GM21367 (cell line): ENCODE measurements around the gene TANGO6.

Source experiments
- ATAC-seq: cut with Tn5 transposase; IDR thresholded peaks from one replicate; pipeline ENCODE4 v1.9.1; 2021; ENCODE audit not compliant: unreplicated experiment

Gene TANGO6

DNA sequence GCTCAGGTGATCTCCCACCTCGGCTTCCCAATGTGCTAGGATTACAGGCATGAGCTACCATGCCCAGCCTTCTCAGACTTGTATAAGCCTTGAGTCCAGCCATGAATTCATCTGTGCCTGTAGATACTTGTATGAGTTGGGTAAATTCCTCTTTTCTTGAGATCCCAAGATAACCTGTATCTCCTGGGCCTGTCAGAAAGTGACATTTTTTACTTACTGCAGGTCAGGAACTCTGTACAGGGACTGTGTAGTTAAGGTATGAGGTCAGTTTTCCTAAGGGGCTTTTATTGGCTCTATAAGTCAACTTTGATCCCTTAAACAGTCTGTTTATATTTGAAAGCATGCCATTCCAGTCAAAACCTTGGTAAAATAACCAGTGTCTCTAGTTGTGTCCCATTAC lies 155.8 kb downstream of the TANGO6 start:
- ATAC-seq: no peak

DNA sequence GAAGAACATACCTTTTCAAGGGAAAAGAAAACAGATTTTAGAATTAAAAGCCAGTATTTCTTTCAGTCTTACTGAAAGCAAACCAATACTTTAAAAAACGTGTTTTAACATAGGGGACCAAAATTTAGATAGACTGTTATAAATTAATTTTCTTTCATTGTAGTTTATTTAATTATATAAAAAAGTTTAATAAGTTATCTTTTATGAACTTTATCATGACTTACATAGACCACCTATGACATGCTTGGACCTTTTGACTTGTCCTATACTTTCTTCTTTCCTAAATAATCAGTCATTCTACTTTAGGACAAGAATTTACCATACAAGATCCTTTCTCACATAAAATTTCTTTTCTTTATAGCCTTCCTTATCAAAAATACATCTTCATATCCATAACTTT lies 160.2 kb downstream of the TANGO6 start:
- no peak for ATAC-seq

DNA sequence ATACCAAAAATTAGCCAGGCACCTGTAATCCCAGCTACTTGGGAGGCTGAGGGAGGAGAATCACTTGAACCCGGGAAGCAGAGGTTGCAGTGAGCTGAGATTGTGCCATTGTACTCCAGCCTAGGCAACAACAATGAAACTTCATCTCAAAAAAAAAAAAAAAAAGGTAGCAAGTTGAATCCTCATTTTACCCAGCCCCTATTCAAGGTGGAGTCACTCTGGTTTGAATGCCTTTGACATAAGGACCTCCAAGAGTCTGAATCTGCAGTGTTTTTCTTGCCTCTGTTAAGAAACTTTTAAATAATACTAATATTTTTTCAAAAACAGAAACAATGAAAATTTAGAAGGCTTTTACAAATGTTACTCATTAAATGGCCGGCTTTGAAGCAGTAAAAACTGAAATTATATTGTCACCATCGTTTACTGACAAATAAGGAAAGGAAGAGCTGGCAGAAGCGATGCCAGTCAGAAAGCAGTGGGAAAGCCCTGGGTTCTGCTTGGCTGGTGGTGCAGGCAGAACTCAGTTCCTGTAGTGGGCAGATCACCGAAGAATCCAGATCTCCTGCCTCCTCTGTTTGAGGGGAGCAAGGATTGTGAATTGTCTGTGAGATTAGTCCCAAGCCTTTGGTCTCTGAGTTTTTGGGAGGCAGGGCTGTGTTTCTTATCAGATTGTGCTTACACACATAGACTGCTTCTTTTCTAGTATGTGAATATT lies 162.5 kb downstream of the TANGO6 start:
- no peak for ATAC-seq

DNA sequence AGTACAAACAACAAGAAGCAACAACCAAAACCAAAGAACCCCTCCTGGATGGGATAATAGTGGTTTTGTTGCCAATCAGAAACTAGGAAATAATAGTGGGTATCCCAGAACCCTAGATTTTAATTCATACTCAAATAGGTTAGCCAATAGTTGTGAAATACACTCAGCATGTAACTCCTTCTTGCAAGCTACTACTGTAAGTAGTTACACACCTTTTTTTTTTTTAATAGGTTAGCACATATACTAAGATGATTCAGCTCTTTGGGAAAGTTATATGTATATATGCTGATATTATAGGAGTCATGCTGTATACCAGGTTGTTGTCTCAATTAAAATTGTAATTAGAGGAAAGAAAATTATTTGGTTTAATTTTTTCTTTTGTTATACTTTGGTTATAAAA lies 169.6 kb downstream of the TANGO6 start:
- ATAC-seq: no peak

DNA sequence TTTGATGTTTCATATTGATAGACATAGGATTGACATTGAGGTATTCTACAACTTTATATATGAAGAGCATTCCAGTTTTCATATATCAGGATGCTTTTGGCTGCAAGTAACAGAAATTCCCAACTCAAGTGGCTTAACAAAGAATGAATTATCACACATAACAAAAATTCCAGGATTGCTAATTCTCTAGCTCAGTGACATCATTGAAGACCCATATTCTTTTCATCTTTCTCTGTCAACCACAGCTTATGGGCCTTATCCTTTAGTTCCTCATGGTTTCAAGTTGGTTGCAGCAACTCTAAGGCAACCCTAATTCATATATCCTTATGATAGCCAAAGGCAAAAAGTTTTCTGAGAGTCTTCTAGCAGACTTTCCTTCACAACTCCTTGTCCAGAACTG lies 170.7 kb downstream of the TANGO6 start:
- no peak for ATAC-seq

DNA sequence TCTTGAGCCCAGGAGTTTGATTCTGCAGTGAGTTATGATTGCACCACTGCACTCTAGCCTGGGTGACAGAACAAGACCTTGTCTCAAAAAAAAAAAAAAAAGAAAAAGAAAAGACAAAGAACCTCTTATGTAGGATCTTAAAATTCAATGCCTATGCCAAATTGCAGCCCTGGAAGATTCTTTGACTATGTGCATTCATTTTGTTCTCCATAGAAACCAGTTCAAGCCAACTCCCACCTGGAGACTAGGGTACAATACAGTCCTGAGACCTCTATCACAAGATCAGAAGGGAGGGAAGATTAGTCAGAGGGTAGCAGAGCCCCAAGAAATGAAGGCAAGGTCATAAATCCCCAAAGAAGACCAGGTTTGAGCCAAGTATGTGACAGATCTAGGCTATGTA lies 171.5 kb downstream of the TANGO6 start:
- no peak for ATAC-seq

DNA sequence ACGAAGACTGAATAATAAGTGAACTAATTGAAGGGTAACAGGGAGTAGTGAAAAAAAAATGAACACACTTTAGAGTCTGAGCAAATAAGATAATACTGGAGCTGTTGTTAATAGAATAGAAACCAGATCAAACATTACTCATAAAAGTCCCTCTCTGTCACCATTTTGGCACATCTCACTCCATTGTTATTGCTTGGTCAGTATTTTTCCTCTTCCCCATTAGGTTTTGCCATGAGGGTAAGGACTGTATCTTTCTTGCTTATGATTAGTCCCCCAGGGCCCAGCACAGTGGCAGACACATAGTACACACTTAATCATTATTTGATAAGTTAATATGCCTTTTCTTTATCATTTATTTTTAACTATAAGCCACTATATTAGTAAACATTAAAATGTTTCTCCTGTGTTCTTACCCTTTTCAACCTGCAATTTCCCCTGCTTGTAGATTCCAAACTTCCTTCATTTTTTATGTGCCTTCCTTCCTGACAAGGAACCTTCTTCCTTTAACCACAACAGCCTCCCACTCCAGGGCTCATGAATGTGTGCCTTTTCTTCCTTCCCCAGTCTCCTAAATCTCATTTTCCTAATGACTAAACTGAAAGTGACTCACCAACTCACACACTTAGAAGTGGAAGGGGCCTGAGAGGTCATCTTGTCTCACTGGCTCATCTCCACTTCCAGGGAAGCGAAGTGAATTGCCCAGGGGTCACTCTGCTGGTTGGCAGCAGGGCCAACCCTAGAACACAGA lies 173.9 kb downstream of the TANGO6 start:
- ATAC-seq: no peak

DNA sequence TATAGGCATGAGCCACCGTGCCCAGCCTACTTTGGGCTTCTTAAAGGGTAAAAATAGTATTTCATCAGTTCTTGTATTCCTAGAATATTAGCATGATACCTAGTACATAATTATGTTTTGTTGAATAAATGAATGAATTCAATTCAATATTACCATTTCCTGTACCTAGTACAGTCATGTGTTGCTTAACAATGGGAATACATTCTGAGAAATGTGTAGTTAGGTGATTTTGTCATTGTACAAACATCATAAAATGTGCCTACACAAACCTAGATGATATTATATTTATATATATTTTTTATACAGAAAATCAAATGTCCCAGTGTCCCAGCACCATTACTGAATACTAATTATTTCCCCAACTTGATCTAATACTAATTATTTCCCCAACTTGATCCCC lies 176.5 kb downstream of the TANGO6 start:
- no peak for ATAC-seq

DNA sequence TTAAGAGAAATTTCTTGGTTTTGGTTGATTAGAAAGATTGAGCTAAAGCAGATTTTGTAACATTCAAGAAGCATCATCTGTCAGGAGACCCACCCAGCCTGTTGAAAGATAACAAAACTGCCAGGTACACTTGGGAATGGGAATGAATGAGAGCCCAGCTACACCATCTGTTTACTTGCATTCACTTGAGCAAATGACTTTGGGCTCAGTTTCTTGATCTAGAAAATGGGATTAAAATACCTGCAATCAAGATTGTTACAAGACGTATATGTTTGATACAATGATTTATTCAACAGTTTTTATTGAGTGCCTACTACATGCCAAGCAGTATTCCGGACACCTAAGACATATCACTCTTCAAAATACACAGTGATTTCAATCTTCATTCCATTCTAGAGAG lies 185.8 kb downstream of the TANGO6 start:
- no peak for ATAC-seq

DNA sequence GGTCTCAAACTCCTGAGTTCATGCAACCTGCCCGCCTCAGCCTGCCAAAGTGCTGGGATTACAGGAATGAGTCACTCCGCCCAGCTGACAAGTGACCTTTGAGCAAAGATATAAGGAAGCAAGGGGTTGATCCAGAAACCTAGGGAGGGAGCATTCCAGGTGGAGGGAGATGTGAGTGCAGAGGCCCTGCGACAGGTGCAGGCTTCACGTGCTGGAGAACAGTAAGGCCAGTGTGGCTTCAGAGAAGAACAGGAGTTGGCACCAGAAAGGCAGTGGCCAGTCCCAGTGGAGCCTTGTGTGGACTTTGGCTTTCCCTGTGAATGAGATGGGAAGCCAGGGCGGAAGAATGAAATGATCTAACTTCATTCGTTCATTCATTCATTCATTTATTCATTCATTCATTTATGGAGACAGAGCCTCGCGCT lies 188.6 kb downstream of the TANGO6 start:
- no peak for ATAC-seq

DNA sequence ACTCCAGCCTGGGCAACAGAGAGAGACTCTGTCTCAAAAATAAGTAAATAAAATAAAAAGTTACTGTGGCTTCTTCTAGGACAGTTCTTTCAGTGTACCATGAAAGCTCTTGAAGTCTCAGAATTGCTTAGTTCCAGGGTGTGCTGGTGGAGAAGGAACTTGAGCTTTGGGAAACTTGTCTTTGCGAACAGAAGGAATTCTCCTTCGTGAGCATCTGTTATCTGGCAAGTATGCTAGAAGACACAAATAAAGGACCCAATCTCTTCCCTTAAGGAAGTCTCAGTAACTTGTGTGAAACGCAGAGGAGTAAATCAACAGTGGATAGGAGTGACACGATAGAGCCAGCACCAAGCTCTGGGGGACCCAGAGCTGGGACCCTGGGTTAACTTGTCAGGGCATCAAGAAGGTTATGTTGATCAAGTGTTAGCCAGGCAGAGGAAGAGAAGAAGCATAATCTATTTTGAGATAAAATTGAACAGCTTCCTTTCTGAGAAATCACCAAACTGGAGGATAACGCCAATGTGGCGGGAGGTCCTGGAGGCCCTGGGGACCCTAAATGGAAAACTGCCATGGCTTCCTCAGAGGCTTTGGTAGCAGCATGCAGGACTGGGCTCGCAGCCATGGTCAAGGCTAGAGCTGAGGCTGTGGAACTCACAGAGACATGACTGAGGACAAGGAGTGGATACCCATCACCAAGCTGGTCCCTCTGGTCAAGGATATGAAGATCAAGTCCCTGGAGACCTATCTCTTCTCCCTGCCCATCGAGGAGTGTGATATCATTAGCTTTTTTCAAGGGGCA lies 190.0 kb downstream of the TANGO6 start:
- no peak for ATAC-seq

DNA sequence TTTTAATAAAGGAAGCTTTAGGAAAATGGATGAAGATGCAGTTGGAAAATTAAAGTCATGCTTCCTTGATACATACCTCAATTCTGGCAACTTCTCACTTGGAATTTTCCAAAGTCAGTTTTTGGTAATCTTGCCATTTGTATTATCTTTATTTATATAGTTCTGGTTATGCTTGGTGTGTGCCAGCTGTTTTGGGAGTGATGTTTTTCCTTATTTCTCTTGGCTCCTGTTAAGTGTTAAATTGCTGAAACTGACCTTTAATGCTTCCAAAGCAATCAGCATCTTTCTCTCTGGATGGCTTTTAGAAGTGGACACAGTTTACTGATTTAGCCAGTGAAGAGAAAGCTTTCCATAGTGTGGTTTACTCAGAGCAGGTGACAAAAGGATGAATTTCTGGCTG lies 192.0 kb downstream of the TANGO6 start:
- no peak for ATAC-seq

DNA sequence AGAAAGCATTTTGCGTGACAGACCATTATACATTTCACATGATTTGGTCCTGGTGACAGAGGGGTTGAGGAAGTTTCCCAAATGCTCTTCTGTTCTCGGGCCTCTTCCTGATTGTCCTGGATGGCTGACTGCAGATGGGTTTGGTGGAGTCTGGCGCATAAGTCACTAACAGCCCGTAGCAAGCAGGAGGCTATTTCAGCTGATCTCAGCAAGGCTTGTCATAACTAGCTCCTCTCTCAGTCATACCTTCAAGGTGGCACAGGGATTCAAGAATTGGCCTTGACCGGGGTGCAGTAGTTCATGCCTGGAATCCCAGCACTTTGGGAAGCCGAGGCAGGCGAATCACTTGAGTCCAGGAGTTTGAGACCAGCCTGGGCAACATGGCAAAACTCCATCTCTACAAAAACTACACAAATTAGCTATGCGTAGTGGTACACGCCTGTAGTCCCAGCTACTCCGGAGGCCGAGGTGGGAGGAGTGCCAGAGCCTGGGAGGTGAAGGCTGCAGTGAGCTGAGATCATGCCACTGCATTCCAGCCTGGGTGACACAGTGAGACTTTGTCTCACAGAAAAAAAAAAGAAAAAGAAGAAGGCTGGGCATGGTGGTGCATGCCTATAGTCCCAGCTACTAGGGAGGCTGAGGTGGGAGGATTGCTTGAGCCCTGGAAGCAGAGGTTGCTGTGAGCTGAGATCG lies 193.2 kb downstream of the TANGO6 start:
- no peak for ATAC-seq

DNA sequence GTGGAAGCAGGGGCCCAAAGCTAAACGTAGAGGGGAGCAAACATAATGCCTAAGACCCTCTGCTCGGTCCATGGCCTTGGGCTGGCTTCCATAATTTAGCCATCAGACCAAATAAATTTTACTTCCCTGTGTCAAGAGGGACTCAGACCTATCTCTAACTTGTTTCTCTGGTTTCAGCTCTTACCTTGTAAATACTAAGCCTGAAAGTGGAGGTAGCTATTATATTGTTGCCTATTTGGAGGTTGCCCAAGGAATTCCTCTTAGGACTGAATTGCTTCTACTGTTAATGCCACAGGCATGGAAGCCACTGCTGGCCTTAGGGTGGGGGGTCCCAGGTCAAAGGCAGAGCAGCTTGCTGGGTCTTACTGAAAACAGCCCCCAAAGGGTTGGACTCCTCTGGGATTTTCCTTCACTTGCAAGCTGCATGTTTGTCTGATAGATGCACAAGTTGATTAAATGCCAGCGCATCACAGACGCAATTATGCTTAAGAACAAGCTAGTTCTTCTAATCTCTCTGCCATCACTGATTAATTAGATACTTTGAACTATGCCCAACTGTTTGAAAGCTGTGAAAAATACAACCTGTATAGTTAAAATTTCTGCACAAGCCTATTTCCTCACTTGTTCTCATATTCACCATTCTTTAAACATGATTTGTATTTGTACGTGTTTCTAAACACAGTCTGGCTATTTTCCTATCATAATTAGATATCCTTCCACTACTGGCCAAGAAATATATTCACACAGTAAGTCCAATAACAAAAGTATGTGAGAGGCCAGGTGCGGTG lies 194.2 kb downstream of the TANGO6 start:
- no peak for ATAC-seq

DNA sequence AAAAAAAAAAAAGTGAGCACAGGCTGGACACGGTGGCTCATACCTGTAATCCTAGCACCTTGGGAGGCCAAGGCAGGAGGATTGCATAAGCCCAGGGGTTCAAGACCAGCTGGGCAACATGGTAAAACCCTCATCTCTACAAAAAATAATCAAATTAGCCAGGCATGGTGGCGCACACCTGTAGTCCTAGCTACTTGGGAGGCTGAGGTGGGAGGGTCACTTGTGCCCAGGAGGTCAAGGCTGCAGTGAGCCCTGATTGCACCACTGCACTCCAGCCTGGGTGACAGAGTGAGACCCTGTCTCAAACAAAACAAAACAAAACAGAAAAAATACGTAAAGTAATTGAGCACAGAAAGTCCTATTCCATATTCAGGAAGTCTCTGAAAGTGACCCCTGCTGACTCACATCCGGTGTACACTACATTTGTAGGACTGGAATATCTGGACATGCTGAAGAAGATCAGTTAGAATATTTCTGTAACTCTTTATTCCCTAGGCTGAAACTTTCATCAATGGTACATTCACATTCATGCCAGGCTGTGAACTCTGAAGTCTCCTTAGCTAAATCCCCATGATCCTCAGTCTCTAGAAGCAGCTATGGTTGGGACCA lies 196.1 kb downstream of the TANGO6 start:
- no peak for ATAC-seq

DNA sequence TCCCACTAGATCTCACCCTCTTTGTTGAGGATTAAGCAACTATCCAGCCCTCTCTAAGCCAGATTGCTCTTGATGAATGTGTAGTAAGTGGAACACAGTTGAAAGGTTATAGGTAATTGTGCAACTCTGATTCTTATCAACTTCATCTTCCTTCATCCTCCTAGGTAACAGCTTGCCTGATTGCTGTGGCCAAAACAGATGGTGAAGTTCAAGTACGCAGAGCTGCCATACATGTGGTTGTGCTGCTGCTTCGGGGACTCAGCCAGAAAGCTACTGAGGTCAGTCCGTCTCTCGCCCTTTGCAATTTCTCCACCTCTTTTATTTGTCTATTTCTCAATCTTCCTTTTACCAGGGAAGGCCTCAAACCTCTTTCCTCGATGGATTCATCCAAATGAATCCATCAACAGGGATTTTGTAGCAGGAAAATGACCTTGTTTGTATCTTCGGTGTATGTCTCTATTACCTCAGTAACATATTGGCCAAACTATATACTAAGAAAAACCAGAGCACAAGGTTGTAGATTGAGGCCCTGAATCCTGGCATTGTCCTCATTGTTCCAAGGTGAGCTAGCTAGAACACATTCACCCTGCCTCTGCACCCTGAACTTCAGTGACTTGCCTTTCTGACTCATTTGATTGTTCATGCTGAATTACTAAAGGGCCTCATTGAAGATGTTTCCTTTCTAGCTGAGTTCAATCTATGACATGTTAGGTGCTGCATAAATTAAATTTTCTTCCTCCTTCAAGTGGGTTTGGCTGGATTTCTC lies 197.0 kb downstream of the TANGO6 start:
- no peak for ATAC-seq

DNA sequence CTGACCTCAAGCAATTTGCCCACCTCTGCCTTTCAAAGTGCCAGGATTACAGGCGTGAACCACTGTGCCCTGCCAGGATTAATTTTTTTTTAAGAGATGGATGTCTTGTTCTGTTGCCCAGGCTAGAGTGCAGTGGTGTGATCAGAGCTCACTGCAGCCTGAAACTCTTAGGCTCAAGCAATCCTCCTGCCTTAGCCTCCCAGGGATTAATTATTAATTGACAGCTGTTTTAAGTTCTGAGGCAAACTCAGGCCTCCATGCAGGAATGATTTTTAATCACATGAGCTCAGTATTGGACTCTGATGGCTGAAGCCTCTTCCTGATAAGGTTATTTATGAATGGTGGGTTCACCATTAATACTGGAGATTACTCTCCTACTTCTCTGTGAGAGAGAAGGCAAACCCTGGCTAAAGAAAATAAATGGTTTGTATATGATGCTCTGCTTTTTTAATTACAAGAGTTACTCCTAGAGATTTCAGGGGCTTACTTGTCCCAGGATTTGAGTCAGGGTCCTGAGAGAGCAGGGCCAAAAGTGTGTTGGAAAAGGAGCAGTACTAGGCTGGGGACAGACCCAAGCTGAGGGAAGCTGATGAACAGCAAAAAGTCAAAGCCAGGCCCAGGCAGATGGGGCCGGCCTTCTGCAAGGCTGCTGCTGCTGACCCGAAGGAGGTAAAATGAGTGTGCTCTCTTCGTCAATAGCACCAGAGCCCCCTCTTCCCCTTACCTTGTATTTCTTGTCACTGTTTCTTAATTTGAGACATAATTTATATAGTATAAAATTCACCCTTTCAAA lies 205.2 kb downstream of the TANGO6 start:
- no peak for ATAC-seq

DNA sequence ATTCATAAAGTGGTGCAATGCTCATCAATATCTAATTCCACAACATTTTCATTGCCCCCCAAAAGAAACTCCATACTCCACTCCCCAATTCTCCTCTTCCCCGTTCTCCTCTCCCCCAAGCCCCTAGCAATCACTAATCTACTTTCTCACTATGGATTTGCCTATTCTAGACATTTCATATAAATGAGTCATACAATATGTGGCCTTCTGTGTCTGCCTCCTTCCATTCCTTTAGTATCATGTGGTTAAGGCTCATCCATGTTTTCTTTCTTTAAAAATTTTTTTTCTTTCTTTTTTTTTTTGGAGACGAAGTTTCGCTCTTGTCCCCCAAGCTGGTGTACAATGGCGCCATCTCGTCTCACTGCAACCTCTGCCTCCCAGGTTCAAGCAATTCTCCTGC lies 205.8 kb downstream of the TANGO6 start:
- ATAC-seq: no peak
